Measurements from ENCODE around the gene CD19.
"Not testable (repeated sequence)": the region's sequence is repeated elsewhere in the genome, so short reads cannot be mapped to it uniquely, and the experiment has no call there.

CD19 gene
- total RNA-seq, result 0 reads per million in 2 donors

DNA sequence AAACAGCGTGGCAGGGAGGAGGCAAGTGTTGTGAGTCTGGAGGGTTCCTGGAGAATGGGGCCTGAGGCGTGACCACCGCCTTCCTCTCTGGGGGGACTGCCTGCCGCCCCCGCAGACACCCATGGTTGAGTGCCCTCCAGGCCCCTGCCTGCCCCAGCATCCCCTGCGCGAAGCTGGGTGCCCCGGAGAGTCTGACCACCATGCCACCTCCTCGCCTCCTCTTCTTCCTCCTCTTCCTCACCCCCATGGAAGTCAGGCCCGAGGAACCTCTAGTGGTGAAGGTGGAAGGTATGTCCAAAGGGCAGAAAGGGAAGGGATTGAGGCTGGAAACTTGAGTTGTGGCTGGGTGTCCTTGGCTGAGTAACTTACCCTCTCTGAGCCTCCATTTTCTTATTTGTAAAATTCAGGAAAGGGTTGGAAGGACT lies at the start of gene CD19:
CD19 (plus strand) TSS at position 171 of the 425 bp plus-strand sequence; CDS start at position 201, 30 bp downstream.
- DNase-seq, result no peak

DNA sequence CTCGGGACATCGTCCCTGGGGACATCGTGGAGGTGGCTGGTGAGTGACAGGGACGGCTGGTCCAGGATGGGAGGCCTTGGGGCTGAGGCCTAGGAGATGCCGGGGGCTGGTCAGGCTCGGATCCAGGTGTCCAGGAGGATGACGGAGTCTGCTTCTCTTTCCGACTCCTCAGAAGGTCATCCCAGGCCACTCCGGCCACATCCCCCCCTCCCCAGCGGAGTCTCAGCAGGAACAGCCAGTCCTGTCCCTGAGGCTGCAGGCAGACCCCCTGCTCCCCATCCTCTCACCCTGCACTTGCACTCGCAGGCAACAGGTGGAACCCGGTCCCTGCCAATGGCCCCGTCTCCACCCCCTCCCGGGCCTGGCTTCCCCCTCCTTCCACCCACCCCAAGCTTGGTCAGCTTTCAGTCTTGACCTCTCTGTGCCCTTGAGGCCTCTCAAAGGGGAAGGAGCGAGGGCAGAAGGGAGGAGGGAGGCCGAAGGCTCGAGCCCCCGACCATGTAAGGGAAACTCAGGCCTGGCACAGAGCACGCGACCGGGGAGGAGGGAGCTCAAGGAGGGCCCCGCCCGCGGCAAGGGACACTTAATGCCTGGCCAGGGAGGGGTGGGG lies 49.1 kb upstream of the CD19 start:
- DNase-seq, result no peak

DNA sequence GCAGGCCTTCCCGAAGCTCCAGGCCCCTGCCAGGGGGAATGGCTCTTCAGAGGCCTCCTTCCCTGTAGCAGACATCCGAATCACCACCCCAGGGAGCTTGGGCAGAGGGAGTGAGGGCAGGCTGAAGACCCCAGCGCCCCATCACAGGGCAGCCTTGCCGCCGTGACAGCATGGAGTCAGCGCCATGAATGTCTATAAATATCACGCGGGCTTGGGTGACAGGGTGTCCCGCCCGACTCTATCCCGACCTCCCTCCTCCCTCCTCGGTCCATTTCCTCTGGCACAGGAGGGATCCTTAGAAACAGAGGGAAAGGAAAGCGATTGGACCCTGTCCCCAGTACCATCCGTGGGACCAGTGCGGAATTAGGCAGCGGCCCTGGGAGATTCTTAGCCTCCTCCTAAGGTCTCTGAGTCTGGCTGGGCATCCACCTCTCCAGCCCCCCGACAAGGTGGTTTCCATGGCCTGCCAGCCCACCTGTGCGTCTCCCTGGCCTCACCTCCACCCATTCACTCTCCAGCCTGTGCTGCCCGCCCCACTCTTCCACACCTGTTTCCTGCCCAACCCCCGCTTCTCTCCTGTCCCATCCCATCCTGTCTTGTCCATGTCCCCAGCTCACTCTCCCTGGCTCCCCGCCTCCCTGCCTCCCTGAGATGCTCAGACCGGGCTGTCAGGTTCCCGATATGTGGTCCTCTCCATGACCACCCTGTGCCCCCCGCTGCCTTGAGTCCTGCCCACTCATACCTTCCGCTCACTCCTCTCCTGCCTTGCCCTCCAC lies 48.4 kb upstream of the CD19 start:
- DNase-seq, result no peak

DNA sequence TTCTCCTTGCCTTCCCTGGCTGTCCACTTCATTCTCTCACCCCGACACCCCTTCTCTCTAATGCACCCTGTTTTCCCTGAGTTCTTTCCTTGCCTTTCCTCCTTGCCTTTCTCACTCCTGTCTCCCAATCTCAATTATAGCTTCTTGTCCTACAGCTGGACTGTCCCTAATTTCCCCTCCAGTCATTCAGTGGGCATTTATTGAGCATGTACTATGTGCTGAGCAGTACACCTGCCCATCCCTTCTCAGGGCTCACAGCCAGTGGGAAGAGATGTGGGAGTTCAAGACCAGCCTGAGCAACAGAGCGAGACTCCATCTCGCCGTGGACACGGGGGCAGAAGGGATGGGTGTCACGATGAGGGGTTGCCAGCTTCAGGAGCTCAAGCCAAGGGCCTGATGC lies 47.7 kb upstream of the CD19 start:
- no peak for DNase-seq

DNA sequence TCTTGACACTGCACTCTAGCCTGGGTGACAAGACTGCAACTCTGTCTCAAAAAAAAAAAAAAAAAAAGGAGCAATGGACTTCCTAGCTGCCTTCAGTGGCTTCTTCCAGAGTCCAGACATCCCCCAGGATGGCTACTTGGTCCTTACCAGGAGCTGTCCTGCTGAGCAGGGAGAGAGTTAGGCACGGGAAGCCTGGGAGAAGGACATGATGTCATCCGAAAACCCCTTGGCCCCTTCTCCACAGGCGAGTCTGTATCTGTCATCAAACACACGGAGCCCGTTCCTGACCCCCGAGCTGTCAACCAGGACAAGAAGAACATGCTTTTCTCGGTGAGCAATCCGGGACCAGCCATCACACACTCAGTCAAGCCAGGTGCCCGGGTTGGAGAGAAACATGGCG lies 44.8 kb upstream of the CD19 start:
- DNase-seq, result no peak

DNA sequence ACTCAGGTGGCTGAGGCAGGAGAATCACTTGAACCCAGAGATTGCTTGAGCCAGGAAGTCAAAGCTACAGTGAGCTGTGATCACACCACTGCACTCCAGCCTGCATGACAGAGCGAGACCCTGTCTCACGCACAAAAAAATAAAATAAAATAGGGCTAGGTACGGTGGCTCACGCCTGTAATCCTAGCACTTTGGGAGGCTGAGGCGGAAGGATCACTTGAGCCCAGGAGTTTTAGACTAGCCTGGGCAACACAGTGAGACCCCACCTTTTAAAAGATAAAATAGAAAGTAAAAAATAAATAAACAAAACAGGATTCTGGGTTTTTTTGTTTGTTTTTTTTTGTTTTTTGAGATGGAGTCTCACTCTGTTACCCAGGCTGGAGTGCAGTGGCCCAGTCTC lies 41.4 kb upstream of the CD19 start:
- not testable (repeated sequence) for DNase-seq

DNA sequence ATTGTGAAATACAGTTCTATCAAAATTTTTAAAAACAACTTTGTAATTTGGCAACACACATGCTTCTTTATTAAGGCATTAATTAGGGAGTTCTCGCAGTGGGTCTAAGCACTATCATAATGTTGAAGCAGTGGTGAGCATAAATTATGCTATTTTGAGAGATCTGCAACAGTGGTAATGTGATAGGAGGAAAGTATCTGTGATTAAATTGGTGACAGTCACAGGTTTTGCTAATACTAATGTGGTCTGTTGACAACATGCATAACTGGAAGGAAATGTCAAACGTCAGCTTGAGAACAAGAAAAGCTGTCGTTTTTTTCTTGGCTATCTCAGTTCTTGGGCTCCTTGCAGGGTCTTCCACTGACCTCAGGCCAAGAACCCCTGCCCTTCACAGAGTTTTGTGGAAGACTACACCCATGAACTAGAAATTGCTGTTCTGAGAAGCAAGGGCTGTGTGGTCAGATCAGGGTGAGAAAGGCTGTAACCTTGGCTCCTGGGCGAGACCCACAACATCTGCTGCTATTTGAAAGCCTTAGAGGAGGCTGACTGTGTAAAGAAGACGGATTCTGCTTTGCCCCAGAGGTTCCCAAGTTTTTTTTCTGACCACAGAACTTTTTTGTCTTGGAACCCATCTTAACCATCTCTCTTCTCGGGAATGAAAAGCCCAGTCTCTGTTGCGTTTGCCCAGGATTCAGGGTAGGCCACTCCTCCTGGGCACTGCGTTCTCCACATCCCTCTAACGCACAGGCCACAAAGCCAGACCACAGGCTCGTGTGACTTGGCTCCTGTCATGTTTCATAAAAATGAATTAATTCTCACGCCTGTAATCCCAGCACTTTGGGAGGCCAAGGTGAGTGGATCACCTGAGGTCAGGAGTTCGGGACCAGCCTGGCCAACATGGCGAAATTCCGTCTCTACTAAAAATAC lies 39.5 kb upstream of the CD19 start:
- no peak for DNase-seq

DNA sequence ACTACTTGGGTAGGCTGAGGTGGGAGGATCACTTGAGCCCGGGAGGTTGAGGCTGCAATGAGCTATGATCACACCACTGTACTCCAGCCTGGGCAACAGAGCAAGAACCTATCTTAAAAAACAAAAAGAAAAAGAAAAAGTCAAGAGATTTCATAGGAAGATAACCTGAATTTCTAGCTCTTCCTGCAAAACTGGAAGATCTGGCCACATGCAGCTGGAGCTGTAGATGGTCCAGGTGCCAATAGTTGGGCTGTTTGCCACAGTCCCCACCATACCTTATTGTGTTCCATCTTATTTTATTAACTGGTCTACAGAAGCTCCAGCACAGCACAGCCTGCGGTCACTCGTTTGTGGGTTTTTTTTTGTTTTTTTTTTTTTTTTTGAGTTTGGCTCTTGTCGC lies 38.5 kb upstream of the CD19 start:
- no peak for DNase-seq

DNA sequence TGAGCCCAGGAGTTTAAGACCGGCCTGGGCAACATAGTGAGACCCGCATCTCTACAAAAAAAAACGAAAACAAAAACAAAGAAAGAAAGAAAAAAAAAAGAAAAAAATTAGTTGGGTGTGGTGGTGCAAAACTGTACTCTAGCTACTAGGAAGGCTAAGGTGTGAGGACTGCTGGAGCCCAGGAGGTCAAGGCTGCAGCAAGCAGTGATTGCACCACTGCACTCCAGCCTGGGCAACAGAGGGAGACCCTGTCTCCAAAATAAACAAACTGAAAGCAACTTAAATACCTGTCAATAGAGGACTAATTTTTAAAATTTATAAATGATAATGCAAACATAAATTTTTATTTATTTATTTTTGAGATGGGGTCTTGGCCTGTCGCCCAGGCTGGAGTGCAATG lies 36.2 kb upstream of the CD19 start:
- DNase-seq, result no peak

DNA sequence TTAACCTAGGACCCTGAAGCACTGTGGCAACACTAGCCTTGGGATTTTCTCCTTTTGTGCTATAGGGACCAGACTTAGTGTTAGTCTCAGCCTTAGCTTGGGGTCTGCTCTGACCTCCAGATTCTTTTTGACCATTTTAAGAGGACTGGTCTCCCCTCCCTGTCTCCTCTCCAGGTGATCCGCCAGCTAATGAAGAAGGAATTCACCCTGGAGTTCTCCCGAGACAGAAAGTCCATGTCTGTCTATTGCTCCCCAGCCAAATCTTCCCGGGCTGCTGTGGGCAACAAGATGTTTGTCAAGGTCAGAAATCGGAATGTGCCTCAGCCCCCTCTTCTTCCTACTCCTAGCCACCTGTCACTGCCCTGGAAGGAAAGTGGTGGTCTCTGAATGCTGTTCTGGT lies 33.9 kb upstream of the CD19 start:
- no peak for DNase-seq

DNA sequence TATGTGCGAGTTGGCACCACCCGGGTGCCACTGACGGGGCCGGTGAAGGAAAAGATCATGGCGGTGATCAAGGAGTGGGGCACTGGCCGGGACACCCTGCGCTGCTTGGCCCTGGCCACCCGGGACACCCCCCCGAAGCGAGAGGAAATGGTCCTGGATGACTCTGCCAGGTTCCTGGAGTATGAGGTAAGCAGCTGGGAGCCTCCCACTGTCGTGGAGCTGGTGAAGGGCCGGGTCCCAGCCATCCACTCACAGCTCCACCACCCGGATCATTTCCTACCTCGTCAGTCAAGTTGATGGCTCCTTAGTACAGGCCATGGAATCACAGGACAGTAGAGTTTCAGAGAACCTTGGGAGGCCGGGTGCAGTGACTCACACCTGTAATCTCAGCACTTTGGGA lies 33.5 kb upstream of the CD19 start:
- no peak for DNase-seq

DNA sequence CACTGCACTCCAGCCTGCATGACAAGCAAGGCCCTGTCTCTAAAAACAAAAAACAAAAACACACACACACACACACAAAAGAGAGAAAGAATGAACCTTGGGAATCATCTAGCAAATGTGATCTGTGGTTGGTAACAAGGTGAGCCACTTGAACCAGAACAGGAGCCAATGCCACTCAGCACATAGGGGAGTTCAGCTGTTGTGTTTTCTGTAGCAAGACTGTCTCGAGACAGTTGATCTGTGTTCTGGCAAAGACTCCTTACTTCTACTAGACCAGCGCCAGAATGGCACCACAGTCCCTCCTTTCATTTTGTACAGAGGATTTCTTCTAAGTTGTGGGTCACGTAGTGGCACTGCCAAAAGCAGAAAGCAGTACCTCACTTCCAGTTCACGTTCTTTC lies 32.8 kb upstream of the CD19 start:
- DNase-seq, result no peak

DNA sequence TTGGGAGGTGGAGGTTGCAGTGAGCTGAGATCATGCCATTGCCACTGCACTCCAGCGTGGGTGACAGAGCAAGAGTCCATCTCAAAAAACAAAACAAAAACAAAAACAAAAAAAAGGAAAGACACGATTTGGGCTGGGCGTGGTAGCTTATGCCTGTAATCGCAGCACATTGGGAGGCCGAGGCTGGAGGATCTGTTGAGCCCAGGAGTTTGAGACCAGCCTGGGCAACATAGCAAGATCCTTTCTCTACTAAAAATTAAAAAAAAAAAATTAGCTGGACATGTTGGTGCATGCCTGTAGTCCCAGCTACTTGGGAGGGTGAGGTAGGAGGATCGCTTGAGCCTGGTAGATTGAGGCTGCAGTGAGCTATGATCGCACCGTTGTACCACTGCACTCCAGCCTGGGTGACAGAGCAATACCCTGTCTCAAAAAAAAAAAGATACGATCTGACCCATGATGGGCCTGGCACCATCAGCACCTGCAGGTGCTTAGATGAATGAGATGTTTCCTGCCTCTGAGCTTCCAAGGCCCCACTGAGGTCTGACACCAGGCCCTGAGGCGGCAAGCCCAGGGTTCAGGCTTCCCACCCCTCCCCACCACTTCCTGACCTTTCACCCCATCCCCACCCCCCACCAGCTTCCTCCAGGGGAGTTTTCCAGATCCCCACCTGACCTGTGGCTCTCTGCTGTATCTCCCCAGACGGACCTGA lies 31.7 kb upstream of the CD19 start:
- DNase-seq, result no peak

DNA sequence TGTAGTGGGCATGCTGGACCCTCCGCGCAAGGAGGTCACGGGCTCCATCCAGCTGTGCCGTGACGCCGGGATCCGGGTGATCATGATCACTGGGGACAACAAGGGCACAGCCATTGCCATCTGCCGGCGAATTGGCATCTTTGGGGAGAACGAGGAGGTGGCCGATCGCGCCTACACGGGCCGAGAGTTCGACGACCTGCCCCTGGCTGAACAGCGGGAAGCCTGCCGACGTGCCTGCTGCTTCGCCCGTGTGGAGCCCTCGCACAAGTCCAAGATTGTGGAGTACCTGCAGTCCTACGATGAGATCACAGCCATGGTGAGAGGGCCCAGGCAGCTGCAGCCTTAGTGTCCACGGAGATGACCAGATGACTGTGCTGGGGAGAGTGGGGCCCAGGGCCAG lies 31.2 kb upstream of the CD19 start:
- DNase-seq, result no peak

DNA sequence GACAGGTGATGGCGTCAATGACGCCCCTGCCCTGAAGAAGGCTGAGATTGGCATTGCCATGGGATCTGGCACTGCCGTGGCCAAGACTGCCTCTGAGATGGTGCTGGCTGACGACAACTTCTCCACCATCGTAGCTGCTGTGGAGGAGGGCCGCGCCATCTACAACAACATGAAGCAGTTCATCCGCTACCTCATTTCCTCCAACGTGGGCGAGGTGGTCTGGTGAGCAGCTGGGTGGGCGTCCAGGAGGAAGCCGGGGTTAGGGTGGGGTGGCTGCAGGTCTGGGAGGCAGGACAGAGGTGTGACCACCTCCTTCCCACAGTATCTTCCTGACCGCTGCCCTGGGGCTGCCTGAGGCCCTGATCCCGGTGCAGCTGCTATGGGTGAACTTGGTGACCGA lies 29.9 kb upstream of the CD19 start:
- no peak for DNase-seq

DNA sequence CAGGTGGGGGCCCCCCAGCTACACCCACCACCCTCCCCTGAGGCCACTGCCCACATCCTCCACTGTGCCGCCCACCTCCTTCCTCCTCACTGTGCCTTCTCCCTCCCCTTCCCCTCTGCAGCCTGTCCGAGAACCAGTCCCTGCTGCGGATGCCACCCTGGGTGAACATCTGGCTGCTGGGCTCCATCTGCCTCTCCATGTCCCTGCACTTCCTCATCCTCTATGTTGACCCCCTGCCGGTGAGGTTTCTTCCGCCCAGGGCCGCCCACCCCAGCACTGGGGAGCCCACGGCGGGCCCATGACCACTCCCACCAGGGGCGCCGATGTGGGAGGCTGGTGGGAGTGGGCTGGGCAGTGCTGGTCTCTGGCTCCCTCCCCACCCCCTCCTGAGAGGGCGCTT lies 28.9 kb upstream of the CD19 start:
- no peak for DNase-seq

DNA sequence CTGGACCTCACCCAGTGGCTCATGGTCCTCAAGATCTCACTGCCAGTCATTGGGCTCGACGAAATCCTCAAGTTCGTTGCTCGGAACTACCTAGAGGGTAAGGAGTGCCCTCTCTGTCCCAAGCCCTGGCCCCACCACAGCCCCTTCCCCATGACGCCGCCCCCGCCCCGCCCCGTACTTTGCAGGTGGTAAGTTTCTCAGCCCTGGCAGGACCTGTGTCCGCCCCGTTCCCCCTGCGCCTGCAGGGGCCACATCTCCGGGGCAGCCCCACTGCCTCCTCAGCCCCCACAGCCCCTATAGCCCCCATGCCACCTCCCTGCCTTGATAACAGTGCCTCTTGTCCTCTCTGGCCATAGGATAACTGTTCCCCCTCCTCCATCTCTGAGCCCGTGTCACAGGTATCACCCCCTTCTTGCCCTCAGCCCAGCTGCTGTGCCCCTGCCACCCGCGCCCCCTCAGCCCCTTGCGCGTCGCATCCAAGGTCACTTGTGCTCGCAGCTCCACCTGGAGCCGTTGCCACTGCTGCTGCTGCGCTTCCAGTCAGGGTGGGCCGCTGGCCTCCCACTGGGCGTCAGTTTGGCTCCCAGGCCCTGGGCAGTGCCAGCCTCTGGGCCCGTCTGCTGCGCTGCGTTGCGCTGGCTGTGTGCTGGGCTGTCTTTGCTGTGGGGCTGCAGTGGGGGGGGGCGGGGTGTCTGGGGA lies 28.3 kb upstream of the CD19 start:
- no peak for DNase-seq

DNA sequence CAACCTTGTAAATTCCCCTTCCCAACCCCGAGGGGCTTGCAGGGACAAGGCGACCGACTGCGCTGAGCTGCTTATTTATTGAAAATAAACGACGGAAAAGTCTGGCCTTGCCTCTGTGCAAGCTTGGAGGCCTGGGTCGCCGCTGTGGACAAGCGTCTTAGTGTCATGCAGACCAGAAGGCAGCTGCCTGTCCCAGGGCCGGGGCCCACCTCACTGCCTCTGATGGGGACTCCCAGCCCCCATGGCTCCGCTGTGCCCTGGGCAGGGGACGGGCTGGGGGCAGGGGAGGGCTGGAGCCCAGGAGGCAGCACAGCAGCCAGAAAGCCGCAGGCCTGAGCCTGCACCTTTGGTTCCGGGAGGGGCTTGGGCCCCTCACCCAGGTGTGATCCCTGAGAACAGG lies 27.4 kb upstream of the CD19 start:
- no peak for DNase-seq

DNA sequence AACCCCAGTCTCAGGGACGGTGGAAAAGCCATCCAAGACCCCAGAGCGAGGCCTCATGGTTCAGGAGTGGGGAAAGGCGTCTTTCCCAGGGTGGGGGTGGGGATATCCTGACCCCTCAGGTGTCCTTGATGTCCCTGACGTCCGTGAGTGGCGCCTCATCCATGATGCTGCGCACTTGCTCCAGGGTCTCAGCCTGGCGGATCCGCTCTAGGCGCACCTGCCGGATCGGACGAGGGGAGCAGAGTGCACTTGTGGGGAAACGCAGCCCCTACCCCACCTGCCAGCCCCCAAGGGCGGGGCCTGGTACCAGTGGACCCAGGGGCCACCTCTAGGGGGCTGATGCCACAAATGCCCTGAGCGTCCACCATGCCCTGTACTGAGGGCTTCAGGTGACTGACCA lies 26.9 kb upstream of the CD19 start:
- DNase-seq, result no peak

DNA sequence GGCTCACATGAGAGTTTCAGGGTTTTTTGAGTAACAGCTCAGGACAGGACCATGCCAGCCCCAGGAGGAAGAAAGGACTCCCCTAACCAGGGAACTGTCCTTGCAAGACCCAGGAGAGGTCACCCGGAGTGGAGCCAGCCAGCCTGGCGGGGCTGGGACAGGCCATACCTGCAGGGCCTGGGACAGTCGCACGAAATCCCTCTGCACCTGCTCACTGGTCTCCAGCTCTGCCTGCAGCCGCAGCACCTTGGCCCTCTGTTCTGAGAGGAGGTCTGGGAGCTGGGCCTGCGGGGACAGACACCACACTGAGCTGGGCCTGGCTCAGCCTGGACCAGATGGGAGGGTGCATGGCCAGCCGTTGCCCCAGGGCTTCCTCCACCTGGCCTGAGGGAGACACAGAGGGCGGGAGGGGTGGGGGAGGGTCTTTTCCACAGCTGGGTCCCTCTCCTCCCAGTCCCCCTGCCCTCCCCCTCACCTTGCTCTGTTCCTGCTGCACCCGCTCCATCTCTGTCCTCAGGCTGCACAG lies 26.5 kb upstream of the CD19 start:
- no peak for DNase-seq

DNA sequence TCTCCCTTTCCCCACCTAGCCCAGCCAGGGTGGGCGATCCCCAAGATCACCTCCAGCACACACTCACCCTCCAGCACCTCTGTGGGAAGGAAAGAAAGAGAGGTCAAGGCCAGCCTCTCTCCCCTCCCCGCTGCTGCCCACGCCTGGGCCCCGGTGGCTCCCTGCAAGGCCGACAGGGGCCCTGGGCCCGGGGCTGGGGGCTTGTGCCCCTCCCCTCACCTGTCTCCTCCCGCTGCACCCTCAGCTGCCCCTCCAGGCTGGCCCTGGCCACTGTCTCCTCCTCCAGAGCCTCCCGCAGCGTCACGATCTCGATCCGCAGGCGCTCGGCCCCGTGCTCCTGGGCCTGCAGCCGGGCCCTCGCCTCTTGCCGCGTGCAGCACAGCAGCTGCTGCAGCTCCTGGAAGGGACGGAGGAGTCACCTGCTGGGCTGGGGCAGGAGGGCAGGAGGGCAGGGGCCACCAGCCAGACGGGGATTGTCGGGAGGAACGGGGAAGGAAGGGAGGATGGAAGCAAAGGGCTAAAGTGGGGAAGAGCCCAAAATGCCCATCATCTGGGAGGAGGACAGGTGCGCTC lies 25.9 kb upstream of the CD19 start:
- no peak for DNase-seq
